Left lung (tissue), 10 donors: ENCODE results near the gene C20orf144. TPM values are rescaled to one million over a fixed set of nuclear protein-coding genes. Genes with fewer than 3 reads are reported as not detected.

Source experiments
- ATAC-seq: fragments of 200-7000 bp; cut with Tn5 transposase; one replicate; pipeline ENCODE4 v1.9.1; 2020; ENCODE audit warnings: moderate library complexity
- DNase-seq, 4 donors: peaks; one replicate each; pipeline ENCODE4 v3.0.0-alpha.2; 2013 to 2020
- H3K27ac ChIP-seq, 2 donors: fragments of 200-600 bp; sonication (generic) in 1 of 2; one replicate each; pipeline versions ENCODE4 v1.5.0 to v1.8.0; 2020 to 2021
- H3K27me3 ChIP-seq, 2 donors: fragments of 200-600 bp; sonication (generic) in 1 of 2; one replicate each; pipeline versions ENCODE4 v1.5.0 to v1.8.0; 2020 to 2021
- H3K36me3 ChIP-seq, 2 donors: fragments of 200-600 bp; sonication (generic) in 1 of 2; one replicate each; pipeline versions ENCODE4 v1.5.0 to v1.8.0; 2020 to 2021
- H3K4me1 ChIP-seq, 2 donors: fragments of 200-600 bp; one replicate each; pipeline ENCODE4 v1.8.0; 2021
- H3K4me3 ChIP-seq, 2 donors: fragments of 200-600 bp; sonication (generic) in 1 of 2; one replicate each; pipeline versions ENCODE4 v1.5.0 to v1.8.0; 2020 to 2021; ENCODE audit warnings: mild to moderate bottlenecking in 1 of 2
- H3K9me3 ChIP-seq, 2 donors: fragments of 200-600 bp; sonication (generic) in 1 of 2; one replicate each; pipeline versions ENCODE4 v1.5.0 to v1.8.0; 2020 to 2021
- intact Hi-C, 2 donors: fragments of 100-400 bp; cut with DNase I; formaldehyde crosslinking; loops; one replicate each; pipeline versions ENCODE4 v1.11.2 to v1.14.2; 2022
- polyA plus RNA-seq, 6 donors: library from polyadenylated mRNA; unstranded; fragments of 120-200 nt; gene quantifications; one replicate each; pipeline ENCODE4 v1.2.1, GENCODE V29; 2013; ENCODE audit not compliant: insufficient read length in 6 of 6
- total RNA-seq, 2 donors: library from RNA; stranded (reverse); fragmentation: NEBNext Ultra II Directional; extraction: Animal tissue kit (Norgen Biotek cat#: 25700); gene quantifications; one replicate each; pipeline ENCODE4 v1.2.1, GENCODE V29; 2021
- TF ChIP-seq, protein P1 (sequence below), 2 donors: fragments of 200-600 bp; sonication (generic) in 1 of 2; IDR thresholded peaks; one replicate each; pipeline versions ENCODE4 v1.5.0 to v1.8.0; 2021; ENCODE audit warnings: antibody characterized with exemption in 2 of 2
- donor health status: DM: no; HTN: yes; CAD: no.
- donor health status: DM: no; HTN: no; CAD: no.

C20orf144 gene
- total and polyA plus RNA-seq, 8 donors = 0.24 to 0.78 (median 0.34) TPM; not detected in 1

DNA sequence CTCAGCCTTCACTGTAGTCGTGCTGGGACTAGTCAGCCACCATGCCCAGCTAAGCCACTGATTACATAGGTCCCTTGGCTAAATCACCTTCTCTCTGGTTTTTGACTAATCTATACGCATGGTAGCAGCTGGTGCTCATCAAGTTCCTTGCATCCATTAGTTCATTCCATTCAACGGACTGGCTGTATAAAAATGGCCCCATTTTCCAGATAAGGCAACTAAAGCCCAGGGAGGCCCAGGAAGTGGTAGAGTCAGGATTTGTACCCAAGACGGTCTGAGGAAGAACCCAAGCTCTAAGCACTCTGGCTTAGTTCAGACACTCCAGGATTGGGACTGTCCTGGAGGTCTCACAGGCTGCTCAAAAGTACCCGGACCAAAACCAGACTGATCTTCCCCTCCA, 19.2 kb downstream of the C20orf144 start:
- H3K27me3 ChIP-seq = no peaks in the 10 kb centered on the region
- no peaks in the 10 kb centered on the region for H3K36me3 ChIP-seq
- intact Hi-C loops = no loop called here
- no peak for ATAC-seq
- H3K9me3 ChIP-seq = no peaks in the 10 kb centered on the region
- H3K4me1 ChIP-seq = peaks cover 11 to 38% of the 10 kb centered on the region in 2 donors
- no peak overlapping the region for H3K4me3 ChIP-seq
- DNase-seq = no peak
- H3K27ac ChIP-seq = no peak overlapping the region
- TF ChIP-seq, protein P1, sequence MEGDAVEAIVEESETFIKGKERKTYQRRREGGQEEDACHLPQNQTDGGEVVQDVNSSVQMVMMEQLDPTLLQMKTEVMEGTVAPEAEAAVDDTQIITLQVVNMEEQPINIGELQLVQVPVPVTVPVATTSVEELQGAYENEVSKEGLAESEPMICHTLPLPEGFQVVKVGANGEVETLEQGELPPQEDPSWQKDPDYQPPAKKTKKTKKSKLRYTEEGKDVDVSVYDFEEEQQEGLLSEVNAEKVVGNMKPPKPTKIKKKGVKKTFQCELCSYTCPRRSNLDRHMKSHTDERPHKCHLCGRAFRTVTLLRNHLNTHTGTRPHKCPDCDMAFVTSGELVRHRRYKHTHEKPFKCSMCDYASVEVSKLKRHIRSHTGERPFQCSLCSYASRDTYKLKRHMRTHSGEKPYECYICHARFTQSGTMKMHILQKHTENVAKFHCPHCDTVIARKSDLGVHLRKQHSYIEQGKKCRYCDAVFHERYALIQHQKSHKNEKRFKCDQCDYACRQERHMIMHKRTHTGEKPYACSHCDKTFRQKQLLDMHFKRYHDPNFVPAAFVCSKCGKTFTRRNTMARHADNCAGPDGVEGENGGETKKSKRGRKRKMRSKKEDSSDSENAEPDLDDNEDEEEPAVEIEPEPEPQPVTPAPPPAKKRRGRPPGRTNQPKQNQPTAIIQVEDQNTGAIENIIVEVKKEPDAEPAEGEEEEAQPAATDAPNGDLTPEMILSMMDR (IDR thresholded peaks at IDR 0.05) = no peak

DNA sequence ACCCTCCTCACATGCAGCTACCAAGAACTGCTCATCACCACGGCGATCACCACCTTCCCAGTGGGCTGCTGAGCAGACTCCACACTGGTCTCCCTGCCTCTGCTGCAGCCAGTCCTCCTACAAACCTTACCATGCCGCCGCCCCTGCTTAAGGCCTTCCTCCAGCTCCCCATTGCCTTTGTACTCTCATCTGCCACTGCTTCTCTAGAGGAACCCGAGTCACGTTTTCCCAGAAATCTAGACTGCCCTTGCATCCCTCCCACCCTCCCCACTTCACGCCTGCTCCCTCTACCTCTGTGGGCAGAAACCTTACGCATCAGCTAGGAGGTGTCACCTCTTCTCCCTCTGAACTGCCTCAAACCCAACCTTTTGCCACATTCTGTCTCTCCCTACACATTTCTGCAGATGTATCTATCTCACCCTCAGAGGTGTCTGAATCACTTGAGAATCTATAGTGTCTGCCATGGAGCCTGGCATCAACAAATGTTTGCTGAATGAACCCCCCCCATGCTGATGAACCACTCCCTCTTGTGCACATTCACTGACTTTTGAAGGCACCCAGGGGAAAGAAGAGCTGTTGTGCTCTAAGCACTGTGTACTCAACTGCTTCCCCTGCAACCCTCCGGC, 19.7 kb downstream of the C20orf144 start:
- Histone ChIP-seq H3K27me3 (no peaks in the 10 kb centered on the region), H3K27ac (no peak overlapping the region), H3K36me3 (no peaks in the 10 kb centered on the region), H3K9me3 (no peaks in the 10 kb centered on the region), H3K4me1 (peaks cover 11 to 42% of the 10 kb centered on the region in 2 donors), H3K4me3 (no peak overlapping the region)
- intact Hi-C loops = no loop called here
- no peak for DNase-seq
- no peak for ATAC-seq
- TF ChIP-seq, protein P1 (IDR thresholded peaks at IDR 0.05) = no peak

DNA sequence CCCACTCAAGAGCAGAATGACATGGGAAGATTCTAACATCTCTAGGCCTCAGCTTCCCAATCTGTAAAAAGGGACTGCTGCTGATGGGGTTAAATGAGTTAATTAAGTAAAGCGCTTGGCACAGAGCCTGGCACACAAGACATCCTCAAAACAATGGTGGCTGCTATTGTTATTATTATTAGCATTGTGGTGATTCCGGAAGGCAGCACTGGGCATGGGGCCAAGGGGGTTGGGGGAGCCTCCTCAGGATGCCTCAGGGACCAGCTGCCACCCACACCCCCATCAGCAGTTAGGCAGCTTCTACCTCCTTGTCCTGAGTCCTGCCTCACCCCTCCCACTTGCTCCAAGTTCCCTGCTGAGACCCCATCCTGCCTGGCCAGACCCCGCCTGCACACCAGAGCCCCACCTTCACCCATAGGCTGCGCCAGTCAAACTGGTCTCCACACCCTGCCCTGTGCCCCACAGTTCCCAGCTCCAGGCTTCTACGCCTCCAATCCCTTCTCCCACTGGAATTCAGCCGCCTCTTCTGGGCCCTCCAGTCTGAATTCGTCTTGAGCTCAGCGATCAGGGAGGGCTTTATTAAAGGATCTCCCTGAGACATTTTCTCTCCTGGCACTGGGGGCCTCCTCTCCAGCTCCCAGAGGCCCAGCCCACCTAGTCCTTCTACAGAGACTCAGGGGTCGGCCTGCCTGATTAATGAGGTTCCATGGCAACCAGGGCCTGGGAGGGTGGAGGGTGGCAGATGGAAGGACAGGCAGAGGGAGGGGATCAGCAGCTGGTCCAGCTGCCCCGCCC, 22.6 kb downstream of the C20orf144 start:
- H3K27ac ChIP-seq = peak overlapping the region in 1 of 2 donors; percentile 3
- intact Hi-C loops = no loop called here
- peak overlapping the region in 1 of 2 donors; percentile 46 for H3K4me3 ChIP-seq
- no peaks in the 10 kb centered on the region for H3K36me3 ChIP-seq
- DNase-seq (no peak), ATAC-seq (no peak)
- no peaks in the 10 kb centered on the region for H3K9me3 ChIP-seq
- H3K4me1 ChIP-seq = peaks cover 11 to 50% of the 10 kb centered on the region in 2 donors
- H3K27me3 ChIP-seq = no peaks in the 10 kb centered on the region
- TF ChIP-seq, protein P1 (IDR thresholded peaks at IDR 0.05) = no peak

DNA sequence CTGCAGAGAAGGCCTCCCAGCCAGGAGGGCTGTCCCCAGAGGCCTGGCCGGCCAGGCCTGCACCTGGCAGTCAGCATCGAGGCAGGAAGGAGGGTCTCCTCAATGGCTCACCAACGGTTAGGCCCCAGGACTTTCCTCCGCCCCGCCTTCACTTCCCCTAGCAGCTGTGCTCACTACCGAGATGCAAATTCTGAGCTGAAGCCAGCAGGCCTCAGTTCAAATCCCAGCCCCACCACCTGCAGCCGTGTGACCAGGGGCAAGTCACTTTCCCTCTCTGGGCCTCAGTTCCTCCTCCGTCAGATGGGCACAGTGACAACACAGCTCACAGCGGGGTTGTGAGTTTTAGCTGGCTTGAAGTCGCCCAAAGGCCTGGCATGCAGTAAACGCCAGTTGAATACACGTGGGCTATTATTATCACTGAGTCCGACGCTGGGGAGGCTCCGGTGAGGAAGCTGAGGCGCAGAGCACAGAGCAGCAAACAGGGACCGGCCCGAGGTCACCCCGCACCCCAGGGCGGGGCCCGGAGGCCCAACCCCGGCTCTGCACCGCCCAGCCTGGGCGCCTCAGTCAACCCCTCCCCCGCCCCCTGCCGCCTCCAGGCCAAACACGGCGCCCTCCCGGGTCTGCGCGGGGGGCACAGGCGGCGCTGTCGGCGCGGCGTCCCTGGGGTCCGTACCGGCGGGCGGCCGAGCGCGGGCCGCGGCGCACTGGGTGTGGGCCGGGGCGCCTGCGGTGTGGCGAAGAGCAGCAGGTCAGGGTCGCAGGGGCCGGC, 23.4 kb downstream of the C20orf144 start:
- DNase-seq = peak in 1 of 4 donors; percentile 85
- intact Hi-C loops = no loop called here
- peak overlapping the region in 1 of 2 donors; percentile 3 for H3K27ac ChIP-seq
- ATAC-seq = peak; percentile 46
- H3K27me3 ChIP-seq = no peaks in the 10 kb centered on the region
- H3K4me3 ChIP-seq = peak overlapping the region; percentile 9 to 46
- peaks cover 11 to 50% of the 10 kb centered on the region in 2 donors for H3K4me1 ChIP-seq
- no peaks in the 10 kb centered on the region for H3K36me3 ChIP-seq
- TF ChIP-seq, protein P1 (IDR thresholded peaks at IDR 0.05) = no peak
- no peaks in the 10 kb centered on the region for H3K9me3 ChIP-seq
